HepG2 (cell line): Measurements from ENCODE around the gene PSEN2. TPM values are rescaled to one million over a fixed set of nuclear protein-coding genes. Genes with fewer than 3 reads are reported as not detected.

ENCODE experiments used
- ATAC-seq: fragments of 200-7000 bp; cut with Tn5 transposase; 3 replicates; pipeline ENCODE4 v1.9.1; 2020; ENCODE audit warnings: mild to moderate bottlenecking, moderate library complexity
- BruUV-seq: library from RNA; stranded (reverse); fragments of 400-500 nt; replicated peaks from 2 replicates; lab custom pipeline; 2021; lab: Mats Ljungman, UMichigan
- CTCF ChIA-PET: fragments of 300-600 bp; formaldehyde crosslinking; extraction: SDS; loops from one replicate; lab custom pipeline; 2021; ENCODE audit warnings: low total read pairs, inconsistent platforms, low intra/inter-chr PET ratio; lab: Yijun Ruan, JAX
- POLR2A ChIA-PET: fragments of 350-600 bp; sonication (Branson Sonifier 250); formaldehyde crosslinking; loops from one replicate; lab custom pipeline; 2020; ENCODE audit warnings: antibody characterized with exemption, inconsistent platforms; lab: Yijun Ruan, JAX
- DNase-seq: peaks from one replicate; pipeline ENCODE4 v3.0.0-alpha.2; 2015; ENCODE audit warnings: low spot score
- FAIRE-seq: peaks from 3 replicates; lab custom pipeline; 2011; peaks lifted over from hg19 to GRCh38; lab: Jason Lieb, UNC
- H2AFZ ChIP-seq: one replicate; pipeline ENCODE4 v1.6.1; 2011; ENCODE audit warnings: low read length, inconsistent platforms
- H3K27ac ChIP-seq: fragments of 300-600 bp; 3 replicates; pipeline ENCODE4 v1.8.0; 2011; ENCODE audit warnings: mixed run types, mild to moderate bottlenecking, mixed read lengths, low read length, inconsistent platforms; ENCODE audit not compliant: insufficient read depth; ENCODE audit errors: extremely low read length
- H3K27me3 ChIP-seq, 2 experiments: fragments of 200-600 bp in 1 of 2; 2 replicates in 1 of 2; 3 replicates in 1 of 2; pipeline versions ENCODE4 v1.6.0 to v1.8.0; 2011; ENCODE audit warnings: low read length in 2 of 2, mild to moderate bottlenecking in 2 of 2, moderate library complexity in 2 of 2, inconsistent platforms in 1 of 2; ENCODE audit not compliant: insufficient read depth in 2 of 2, control insufficient read depth in 1 of 2
- H3K36me3 ChIP-seq, 2 experiments: fragments of 200-600 bp in 1 of 2; replicated peaks in 1 of 2; 2 replicates in 1 of 2; 3 replicates in 1 of 2; pipeline versions ENCODE4 v1.5.1 to v1.8.0; 2011; ENCODE audit warnings: low read length in 2 of 2, inconsistent platforms in 1 of 2; ENCODE audit not compliant: insufficient read depth in 2 of 2, control insufficient read depth in 1 of 2
- H3K4me1 ChIP-seq: 2 replicates; pipeline ENCODE4 v1.5.1; 2012; ENCODE audit warnings: low read length, inconsistent platforms; ENCODE audit not compliant: insufficient read depth
- H3K4me2 ChIP-seq: 2 replicates; pipeline ENCODE4 v1.6.0; 2011; ENCODE audit warnings: low read depth, low read length, inconsistent platforms
- H3K4me3 ChIP-seq, 3 experiments: fragments of 200-600 bp in 1 of 3; sonication (generic), shearing (Covaris generic) in 1 of 3; replicated peaks in 1 of 3; 2 replicates each; pipeline ENCODE4 v1.5.1; 2011 to 2016; ENCODE audit warnings: low read length in 3 of 3, inconsistent platforms in 2 of 3, low read depth in 2 of 3, mild to moderate bottlenecking in 2 of 3, control low read depth in 1 of 3, mixed read lengths in 1 of 3; ENCODE audit not compliant: insufficient read depth in 1 of 3
- H3K79me2 ChIP-seq: one replicate; pipeline ENCODE4 v1.6.1; 2011; ENCODE audit warnings: low read length, inconsistent platforms; ENCODE audit not compliant: insufficient read depth
- H3K9ac ChIP-seq: 2 replicates; pipeline ENCODE4 v1.6.0; 2011; ENCODE audit warnings: mild to moderate bottlenecking, low read depth, low read length, inconsistent platforms; ENCODE audit not compliant: insufficient read depth
- H3K9me3 ChIP-seq: 2 replicates; pipeline ENCODE4 v1.5.1; 2012; ENCODE audit warnings: mild to moderate bottlenecking, low read length
- H4K20me1 ChIP-seq: 2 replicates; pipeline ENCODE4 v1.6.0; 2011; ENCODE audit warnings: inconsistent platforms, mild to moderate bottlenecking, low read length, moderate library complexity; ENCODE audit not compliant: insufficient read depth
- EED ChIP-seq: sonication (generic); formaldehyde crosslinking; IDR thresholded peaks from 2 replicates; pipeline ENCODE4 v1.5.0; 2020; ENCODE audit warnings: mild to moderate bottlenecking, missing genetic modification reagents
- ETV5 ChIP-seq: IDR thresholded peaks from 2 replicates; pipeline ENCODE4 v1.6.1; 2018; ENCODE audit warnings: missing biosample characterization, missing genetic modification reagents, inconsistent platforms, borderline replicate concordance
- GABPA ChIP-seq, 2 experiments: IDR thresholded peaks; 2 replicates each; pipeline ENCODE4 v1.6.1; 2011 to 2016; ENCODE audit warnings: low read depth in 2 of 2, low read length in 1 of 2, missing biosample characterization in 1 of 2, missing genetic modification characterization in 1 of 2
- HMGXB4 ChIP-seq, 2 experiments: sonication (generic) in 1 of 2; formaldehyde crosslinking in 1 of 2; IDR thresholded peaks; 2 replicates each; pipeline versions ENCODE4 v1.4.0 to v1.6.1; 2018 to 2020; ENCODE audit warnings: missing genetic modification reagents in 2 of 2, borderline replicate concordance in 1 of 2, low read depth in 1 of 2, mild to moderate bottlenecking in 1 of 2, missing biosample characterization in 1 of 2
- ZFP62 ChIP-seq: sonication (generic); formaldehyde crosslinking; IDR thresholded peaks from 2 replicates; pipeline ENCODE4 v1.4.0; 2020; ENCODE audit warnings: missing genetic modification reagents
- ZNF275 ChIP-seq: sonication (generic); formaldehyde crosslinking; IDR thresholded peaks from 2 replicates; pipeline ENCODE4 v1.8.0; 2022; ENCODE audit warnings: missing genetic modification reagents, mild to moderate bottlenecking, inconsistent platforms, borderline replicate concordance
- WGBS: methylation state at CpG from one replicate; pipeline ENCODE4 v1.1.6; 2017; ENCODE audit warnings: low lambda C conversion rate; 5-methylcytosine and 5-hydroxymethylcytosine counted together
- in situ Hi-C: cut with HindIII; loops from 2 replicates; pipeline ENCODE4 v1.10.0; 2017; ENCODE audit warnings: low pct_unique_long_range_greater_than_20kb; ENCODE audit not compliant: extremely low pct_ligation_motif_present
- intact Hi-C: fragments of 100-400 bp; cut with micrococcal nuclease; formaldehyde crosslinking; loops from one replicate; pipeline ENCODE4 v1.10.0; 2022; ENCODE audit not compliant: unreplicated experiment
- polyA plus RNA-seq, 8 experiments: library from polyadenylated mRNA; depleted of rRNA in 3 of 8; stranded (reverse) in 7 of 8; unstranded in 1 of 8; fragments of >200 nt; fragmentation: Illumina TruSeq in 4 of 8; extraction: Trizol in 4 of 8; gene quantifications; 2 replicates each; pipeline versions ENCODE4 v1.2.1 to v1.2.3, GENCODE V29; 2011 to 2016; ENCODE audit warnings: low read depth in 4 of 8, missing spikeins in 1 of 8, mixed read lengths in 1 of 8; ENCODE audit not compliant: insufficient read depth in 1 of 8
- total RNA-seq, 5 experiments: library from RNA; depleted of rRNA; stranded (reverse); fragments of >200 nt; fragmentation: Illumina TruSeq; extraction: Trizol; gene quantifications; 2 replicates each; pipeline ENCODE4 v1.2.3, GENCODE V29; 2016; ENCODE audit warnings: low read depth in 1 of 5

Gene PSEN2
- total and polyA plus RNA-seq, 2 of the 13 experiments (the other 11 are each of a cell fraction or from before 2014, with no cell fraction given): 5.9 to 13.1 TPM

GRCh38 chr1:226827458-226827857 is 43.0 kb upstream of the PSEN2 start:
- TF ChIP-seq EED (CRISPR knock-in tag) (no peak), HMGXB4 (CRISPR knock-in tag; IDR thresholded peaks at IDR 0.05; ENCODE audit: borderline replicate concordance in 1 of 2, low read depth in 1 of 2) (no peak), ETV5 (CRISPR knock-in tag) (no peak), ZFP62 (CRISPR knock-in tag) (no peak), ZNF275 (CRISPR knock-in tag) (no peak), GABPA (IDR thresholded peaks at IDR 0.05; ENCODE audit: low read depth, low read length) (no peak), GABPA (CRISPR knock-in tag; IDR thresholded peaks at IDR 0.05; ENCODE audit: low read depth) (no peak)
- in situ Hi-C loops: loop anchor here (5.0 kb wide), 1 partner anchor 195 kb away; no protein-coding TSS in a partner anchor
- Histone ChIP-seq H3K4me2 (no peak overlapping the region), H3K27ac (no peak overlapping the region), H4K20me1 (0 out of 2 replicates have a peak, but pooled peaks cover 5% of the 10 kb centered on the region), H3K4me1 (no peaks in the 10 kb centered on the region), H3K36me3 (no peaks in the 10 kb centered on the region), H3K79me2 (no peaks in the 10 kb centered on the region), H3K9me3 (no peaks in the 10 kb centered on the region), H3K27me3 (peaks cover 2 to 35% of the 10 kb centered on the region in 2 experiments; a peak in 2 of 5 replicates), H3K4me3 (no peak overlapping the region), H3K9ac (no peak overlapping the region), H2AFZ (no peak overlapping the region)
- no TSS peak for BruUV-seq
- DNase-seq (no peak), FAIRE-seq (no peak), ATAC-seq (no peak; the same call in 2 of the 3 replicates)
- intact Hi-C loops: no loop called here
- POLR2A ChIA-PET: no interaction called here
- CTCF ChIA-PET: interaction anchor here (1.2 to 2.3 kb wide), 2 partner anchors 193 to 404 kb away, joined by 4 to 20 read pairs; no protein-coding TSS in a partner anchor
- WGBS: 85% methylated on average over 11 of the region's 11 CpGs
